ENCODE data around the gene DHX58.

DNA sequence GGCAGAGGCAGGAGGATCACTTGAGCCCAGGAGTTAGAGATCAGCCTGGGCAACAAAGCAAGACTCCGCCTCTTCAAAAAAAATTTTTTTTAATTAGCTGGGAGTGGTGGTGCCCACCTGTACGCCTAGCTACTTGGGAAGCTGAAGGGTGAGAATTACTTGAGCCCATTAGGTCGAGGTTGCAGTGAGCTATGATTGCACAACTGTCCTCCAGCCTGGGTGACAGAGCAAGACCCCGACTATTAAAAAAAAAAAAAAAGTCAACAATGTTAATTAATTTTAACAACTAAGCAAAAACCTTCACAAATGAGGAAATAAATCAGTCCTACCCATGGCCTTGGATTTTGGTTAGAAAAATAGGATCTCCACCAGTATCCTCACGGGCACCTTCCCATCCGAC lies 5.4 kb downstream of the DHX58 start:
- TF ChIP-seq, protein P1, sequence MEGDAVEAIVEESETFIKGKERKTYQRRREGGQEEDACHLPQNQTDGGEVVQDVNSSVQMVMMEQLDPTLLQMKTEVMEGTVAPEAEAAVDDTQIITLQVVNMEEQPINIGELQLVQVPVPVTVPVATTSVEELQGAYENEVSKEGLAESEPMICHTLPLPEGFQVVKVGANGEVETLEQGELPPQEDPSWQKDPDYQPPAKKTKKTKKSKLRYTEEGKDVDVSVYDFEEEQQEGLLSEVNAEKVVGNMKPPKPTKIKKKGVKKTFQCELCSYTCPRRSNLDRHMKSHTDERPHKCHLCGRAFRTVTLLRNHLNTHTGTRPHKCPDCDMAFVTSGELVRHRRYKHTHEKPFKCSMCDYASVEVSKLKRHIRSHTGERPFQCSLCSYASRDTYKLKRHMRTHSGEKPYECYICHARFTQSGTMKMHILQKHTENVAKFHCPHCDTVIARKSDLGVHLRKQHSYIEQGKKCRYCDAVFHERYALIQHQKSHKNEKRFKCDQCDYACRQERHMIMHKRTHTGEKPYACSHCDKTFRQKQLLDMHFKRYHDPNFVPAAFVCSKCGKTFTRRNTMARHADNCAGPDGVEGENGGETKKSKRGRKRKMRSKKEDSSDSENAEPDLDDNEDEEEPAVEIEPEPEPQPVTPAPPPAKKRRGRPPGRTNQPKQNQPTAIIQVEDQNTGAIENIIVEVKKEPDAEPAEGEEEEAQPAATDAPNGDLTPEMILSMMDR (IDR thresholded peaks at IDR 0.05; ENCODE audit: low read length), result no peak
- TF ChIP-seq EZH2phosphoT487 (IDR thresholded peaks at IDR 0.05; ENCODE audit: low read length), result no peak
